Epithelial cell of proximal tubule (primary cell): ENCODE measurements around the gene ST8SIA5. TPM values are rescaled to one million over a fixed set of nuclear protein-coding genes. Genes with fewer than 3 reads are reported as not detected.
A peak's percentile ranks its signal among the peaks of the same experiment; 100 is the strongest.

Source experiments
- DNase-seq: peaks from one replicate; pipeline ENCODE4 v3.0.0-alpha.2; 2011; ENCODE audit warnings: low read depth
- H3K4me3 ChIP-seq: 2 replicates; pipeline ENCODE4 v1.5.1; 2011; ENCODE audit warnings: low read depth, mild to moderate bottlenecking, low read length
- CTCF ChIP-seq: conservative IDR thresholded peaks from 2 replicates; pipeline ENCODE4 v1.5.1; 2012; ENCODE audit warnings: low read depth, mild to moderate bottlenecking, low read length
- total RNA-seq: library from RNA; depleted of rRNA; stranded (reverse); fragments of >200 nt; gene quantifications from 2 replicates; pipeline ENCODE4 v1.2.3, GENCODE V29; 2015

Gene ST8SIA5
- total RNA-seq, 1 donor from 2014 or later: not detected

- TF ChIP-seq CTCF: no peak
- H3K4me3 ChIP-seq: no peak overlapping the region
- no peak for DNase-seq
Observed at GRCh38 chr18:46722051-46722450, 34.8 kb downstream of the ST8SIA5 start.

GRCh38 chr18:46721331-46721730 is 35.5 kb downstream of the ST8SIA5 start:
- no peak for TF ChIP-seq CTCF
- no peak for DNase-seq
- no peak overlapping the region for H3K4me3 ChIP-seq

- no peak for TF ChIP-seq CTCF
Observed at GRCh38 chr18:46720521-46720920, 36.3 kb downstream of the ST8SIA5 start.

GRCh38 chr18:46720092-46720491 is 36.8 kb downstream of the ST8SIA5 start:
- TF ChIP-seq CTCF: no peak

More at GRCh38 chr18:46720521-46720920, 36.3 kb downstream of the ST8SIA5 start:
- no peak for DNase-seq
- no peak overlapping the region for H3K4me3 ChIP-seq

GRCh38 chr18:46719388-46719787 is 37.5 kb downstream of the ST8SIA5 start:
- no peak overlapping the region for H3K4me3 ChIP-seq
- no peak for TF ChIP-seq CTCF
- DNase-seq: no peak

More at GRCh38 chr18:46720092-46720491, 36.8 kb downstream of the ST8SIA5 start:
- no peak for DNase-seq
- no peak overlapping the region for H3K4me3 ChIP-seq

- no peak for TF ChIP-seq CTCF
- no peak overlapping the region for H3K4me3 ChIP-seq
- peak; percentile 44 for DNase-seq
Observed at GRCh38 chr18:46718501-46719341, 38.1 kb downstream of the ST8SIA5 start.

GRCh38 chr18:46716827-46717226 is 40.0 kb downstream of the ST8SIA5 start:
- no peak overlapping the region for H3K4me3 ChIP-seq
- no peak for TF ChIP-seq CTCF
- no peak for DNase-seq
